Measurements from ENCODE around the gene PTPRN2.

GRCh38 chr7:158006841-158007696 is 580.6 kb downstream of the PTPRN2 start:
- TF ChIP-seq EZH2 (IDR thresholded peaks at IDR 0.05; ENCODE audit: borderline replicate concordance, low read length) (no peak), CTCF (conservative IDR thresholded peaks at IDR 0.05 in 1 of 2, IDR thresholded peaks at IDR 0.05 in 1 of 2; ENCODE audit: extremely low read depth in 1 of 2, insufficient read depth in 1 of 2, low read depth in 1 of 2, low read length in 2 of 2) (no peak)

Data from mammary epithelial cell (primary cell).